K562 (cell line): Measurements from ENCODE around the gene GREB1. TPM values are rescaled to one million over a fixed set of nuclear protein-coding genes. Genes with fewer than 3 reads are reported as not detected.

Experiments
- ATAC-seq: fragments of 200-7000 bp; cut with Tn5 transposase; 3 replicates; pipeline ENCODE4 v1.9.1; 2020; ENCODE audit warnings: moderate library complexity
- BruUV-seq: library from RNA; stranded (reverse); fragments of 400-500 nt; replicated peaks from 2 replicates; lab custom pipeline; 2021; lab: Mats Ljungman, UMichigan
- CTCF ChIA-PET: fragments of 300-600 bp; formaldehyde crosslinking; extraction: SDS; loops from one replicate; lab custom pipeline; 2021; ENCODE audit warnings: low intra/inter-chr PET ratio; lab: Yijun Ruan, JAX
- POLR2A ChIA-PET: fragments of 300-600, 350-650 bp; sonication (Branson Sonifier 250); formaldehyde crosslinking; extraction: SDS; loops from one replicate; lab custom pipeline; 2021; ENCODE audit warnings: antibody characterized with exemption, inconsistent platforms; lab: Yijun Ruan, JAX
- DNase-seq, 4 experiments: peaks; one replicate each; pipeline versions ENCODE4 v3.0.0 to v3.0.0-alpha.2; 2011 to 2018; ENCODE audit warnings: low spot score in 3 of 4, mixed read lengths in 3 of 4; ENCODE audit errors: extremely low read depth in 1 of 4
- FAIRE-seq: peaks from 2 replicates; lab custom pipeline; 2011; peaks lifted over from hg19 to GRCh38; lab: Jason Lieb, UNC
- H2AFZ ChIP-seq: 2 replicates; pipeline ENCODE4 v1.6.0; 2011; ENCODE audit warnings: low read depth, low read length, control low read depth, inconsistent platforms
- H3K27ac ChIP-seq: fragments of 200-600 bp; 3 replicates; pipeline ENCODE4 v1.8.0; 2011; ENCODE audit warnings: low read depth, mild to moderate bottlenecking, control low read depth, inconsistent platforms, low read length, moderate library complexity, mixed read lengths; ENCODE audit errors: extremely low read depth
- H3K27me3 ChIP-seq, 2 experiments: fragments of 300-600 bp in 1 of 2; 2 replicates in 1 of 2; 3 replicates in 1 of 2; pipeline versions ENCODE4 v1.6.0 to v1.8.0; 2011; ENCODE audit warnings: inconsistent platforms in 2 of 2, low read length in 2 of 2, mild to moderate bottlenecking in 1 of 2, mixed read lengths in 1 of 2, moderate library complexity in 1 of 2; ENCODE audit not compliant: control insufficient read depth in 2 of 2, insufficient read depth in 2 of 2
- H3K36me3 ChIP-seq: fragments of 300-600 bp; 3 replicates; pipeline ENCODE4 v1.8.0; 2011; ENCODE audit warnings: mild to moderate bottlenecking, low read length, inconsistent platforms; ENCODE audit not compliant: control insufficient read depth, insufficient read depth
- H3K4me1 ChIP-seq, 2 experiments: fragments of 200-600 bp in 1 of 2; replicated peaks in 1 of 2; 2 replicates in 1 of 2; 3 replicates in 1 of 2; pipeline versions ENCODE4 v1.5.1 to v1.8.0; 2011; ENCODE audit warnings: inconsistent platforms in 2 of 2, low read length in 2 of 2, mild to moderate bottlenecking in 1 of 2, mixed read lengths in 1 of 2, moderate library complexity in 1 of 2; ENCODE audit not compliant: control insufficient read depth in 2 of 2, insufficient read depth in 2 of 2
- H3K4me2 ChIP-seq: 2 replicates; pipeline ENCODE4 v1.6.1; 2011; ENCODE audit warnings: low read length, control low read depth, inconsistent platforms, mixed read lengths; ENCODE audit not compliant: insufficient read depth
- H3K4me3 ChIP-seq: fragments of 200-600 bp; sonication (generic), shearing (Covaris generic); 2 replicates; pipeline ENCODE4 v1.5.1; 2016; ENCODE audit warnings: control low read depth, inconsistent platforms
- H3K79me2 ChIP-seq: fragments of 200-600 bp; 3 replicates; pipeline ENCODE4 v1.8.0; 2011; ENCODE audit warnings: low read length, inconsistent platforms; ENCODE audit not compliant: control insufficient read depth, insufficient read depth
- H3K9ac ChIP-seq, 2 experiments: 2 replicates each; pipeline versions ENCODE4 v1.6.0 to v1.6.1; 2011; ENCODE audit warnings: low read depth in 2 of 2, low read length in 2 of 2, control low read depth in 1 of 2, inconsistent platforms in 1 of 2, mild to moderate bottlenecking in 1 of 2, mixed read lengths in 1 of 2; ENCODE audit not compliant: insufficient read depth in 1 of 2
- H3K9me1 ChIP-seq: one replicate; pipeline ENCODE4 v1.6.0; 2011; ENCODE audit warnings: inconsistent platforms, mild to moderate bottlenecking, low read length, moderate library complexity; ENCODE audit not compliant: control insufficient read depth, insufficient read depth
- H3K9me3 ChIP-seq: replicated peaks from 2 replicates; pipeline ENCODE4 v1.5.1; 2011; ENCODE audit warnings: low read depth, low read length, inconsistent platforms; ENCODE audit not compliant: control insufficient read depth, insufficient read depth
- H4K20me1 ChIP-seq: replicated peaks from 2 replicates; pipeline ENCODE4 v1.6.1; 2011; ENCODE audit warnings: low read length, inconsistent platforms, mixed read lengths; ENCODE audit not compliant: control insufficient read depth, insufficient read depth
- ATF3 ChIP-seq, 2 experiments: fragments of 450-650 bp in 1 of 2; sonication (generic) in 1 of 2; formaldehyde crosslinking in 1 of 2; IDR thresholded peaks in 1 of 2; conservative IDR thresholded peaks in 1 of 2; 2 replicates each; pipeline versions ENCODE4 v1.6.1 to v1.8.1; 2016 to 2023; ENCODE audit warnings: mild to moderate bottlenecking in 2 of 2, moderate library complexity in 2 of 2, inconsistent platforms in 1 of 2, missing genetic modification reagents in 1 of 2
- ETV6 ChIP-seq, 3 experiments: fragments of 150-350 bp in 1 of 3; sonication (generic) in 1 of 3; formaldehyde crosslinking in 1 of 3; IDR thresholded peaks; 2 replicates each; pipeline versions ENCODE4 v1.6.1 to v1.8.0; 2014 to 2022; ENCODE audit warnings: borderline replicate concordance in 2 of 3, low read depth in 2 of 3, antibody characterized with exemption in 1 of 3, low read length in 1 of 3, mild to moderate bottlenecking in 1 of 3, missing genetic modification reagents in 1 of 3
- NBN ChIP-seq: fragments of 450-650 bp; IDR thresholded peaks from 2 replicates; pipeline ENCODE4 v1.6.1; 2016; ENCODE audit warnings: low read depth, mild to moderate bottlenecking
- NKRF ChIP-seq: fragments of 450-650 bp; IDR thresholded peaks from 2 replicates; pipeline ENCODE4 v1.6.1; 2016; ENCODE audit warnings: borderline replicate concordance
- SNAPC5 ChIP-seq: fragments of 250-450 bp; sonication (Bioruptor Pico); IDR thresholded peaks from 2 replicates; pipeline ENCODE4 v1.8.0; 2021; ENCODE audit warnings: moderate library complexity, mild to moderate bottlenecking, inconsistent platforms
- TFE3 ChIP-seq: fragments of 450-650 bp; formaldehyde crosslinking; IDR thresholded peaks from 2 replicates; pipeline ENCODE4 v1.4.0; 2020; ENCODE audit warnings: mild to moderate bottlenecking, mixed read lengths
- THAP7 ChIP-seq: fragments of 250-450 bp; sonication (Bioruptor Pico); IDR thresholded peaks from 2 replicates; pipeline ENCODE4 v1.5.0; 2021
- ZNF124 ChIP-seq: sonication (generic); formaldehyde crosslinking; IDR thresholded peaks from 2 replicates; pipeline ENCODE4 v1.8.1; 2022; ENCODE audit warnings: missing genetic modification reagents
- WGBS: fragments of 100-300 bp; shearing (Covaris generic); methylation state at CpG from one replicate; pipeline ENCODE4 v1.1.6; 2016; ENCODE audit warnings: low coverage, mixed read lengths; ENCODE audit not compliant: insufficient coverage; ENCODE audit errors: missing lambda C conversion rate; 5-methylcytosine and 5-hydroxymethylcytosine counted together
- in situ Hi-C: fragments of 300-500 bp; cut with MboI; formaldehyde crosslinking; loops from 4 replicates; pipeline ENCODE4 v1.15.0; 2018; ENCODE audit warnings: inconsistent platforms, mixed read lengths
- intact Hi-C: fragments of 100-400 bp; cut with micrococcal nuclease; formaldehyde crosslinking; loops from 2 replicates; pipeline ENCODE4 v1.14.2; 2022
- polyA plus RNA-seq, 8 experiments: library from polyadenylated mRNA; depleted of rRNA in 4 of 8; stranded (reverse) in 5 of 8; unstranded in 3 of 8; fragments of >200 nt; fragmentation: Nextera tagmentation in 2 of 8; fragmentation: Illumina TruSeq in 1 of 8; extraction: Ambion mirVana in 2 of 8; extraction: Trizol in 1 of 8; gene quantifications; 2 replicates each; pipeline versions ENCODE4 v1.2.1 to v1.2.3, GENCODE V29; 2011 to 2014; ENCODE audit warnings: inconsistent platforms in 1 of 8, missing spikeins in 1 of 8
- total RNA-seq, 7 experiments: library from RNA; depleted of rRNA in 6 of 7; stranded (reverse); fragments of >200 nt in 6 of 7; fragmentation: Illumina TruSeq in 2 of 7; extraction: Trizol in 2 of 7; gene quantifications; 2 replicates each; pipeline versions ENCODE4 v1.2.1 to v1.2.3, GENCODE V29; 2011 to 2021; ENCODE audit warnings: low replicate concordance in 1 of 7
- TF ChIP-seq, protein P1 (sequence below), 2 experiments: fragments of 200-800 bp in 1 of 2; sonication (Bioruptor generic) in 1 of 2; sonication (generic) in 1 of 2; formaldehyde crosslinking in 1 of 2; IDR thresholded peaks in 1 of 2; conservative IDR thresholded peaks in 1 of 2; 2 replicates each; pipeline versions ENCODE4 v1.5.0 to v1.6.1; 2016 to 2020; ENCODE audit warnings: missing compliant biosample characterization in 1 of 2, missing genetic modification characterization in 1 of 2, missing genetic modification reagents in 1 of 2

Gene GREB1
- total and polyA plus RNA-seq, 9 of the 15 experiments (the other 6 are each of a cell fraction or from before 2014, with no cell fraction given) = 0.04 to 0.86 (median 0.10) TPM; not detected in 1

GRCh38 chr2:11684894-11685460 is 151.1 kb downstream of the GREB1 start (continued):
- TF ChIP-seq ATF3 (IDR thresholded peaks at IDR 0.05) (peak; percentile 74), ATF3 (CRISPR knock-in tag; conservative IDR thresholded peaks at IDR 0.05) (no peak)

GRCh38 chr2:11685906-11686470 is 152.1 kb downstream of the GREB1 start:
- ATAC-seq (no peak), DNase-seq (no peak), FAIRE-seq (no peak)
- H4K20me1 ChIP-seq = peaks cover 10% of the 10 kb centered on the region
- peaks cover 10 to 45% of the 10 kb centered on the region in 2 experiments; a peak in 3 of 5 replicates for H3K27me3 ChIP-seq
- no peak overlapping the region for H3K4me3 ChIP-seq
- in situ Hi-C loops (no loop called here), intact Hi-C loops (no loop called here)
- no peak overlapping the region for H3K27ac ChIP-seq
- H3K4me2 ChIP-seq = no peak overlapping the region
- H3K79me2 ChIP-seq = no peaks in the 10 kb centered on the region
- no peak overlapping the region for H3K9ac ChIP-seq
- peaks cover 6 to 7% of the 10 kb centered on the region in 2 experiments; a peak in 4 of 5 replicates for H3K4me1 ChIP-seq
- CTCF ChIA-PET = no interaction called here
- H3K9me3 ChIP-seq = no peaks in the 10 kb centered on the region
- BruUV-seq = no TSS peak
- POLR2A ChIA-PET = interaction anchor here (1.3 kb wide), 1 partner anchor 8 kb away, joined by 3 read pairs; no protein-coding TSS in a partner anchor
- H3K36me3 ChIP-seq = no peaks in the 10 kb centered on the region
- no peaks in the 10 kb centered on the region for H3K9me1 ChIP-seq
- 3% methylated on average over 7 of the region's 10 CpGs for WGBS
- H2AFZ ChIP-seq = no peak overlapping the region
- no peak for TF ChIP-seq THAP7 (CRISPR knock-in tag)
- TF ChIP-seq TFE3 (CRISPR knock-in tag) = no peak
- no peak for TF ChIP-seq NBN
- TF ChIP-seq ETV6 (IDR thresholded peaks at IDR 0.05; ENCODE audit: borderline replicate concordance in 1 of 2, low read depth in 2 of 2, low read length in 1 of 2) = no peak
- no peak for TF ChIP-seq ETV6 (CRISPR knock-in tag; IDR thresholded peaks at IDR 0.05; ENCODE audit: borderline replicate concordance)
- no peak for TF ChIP-seq NKRF
- TF ChIP-seq ZNF124 (CRISPR knock-in tag) = no peak
- TF ChIP-seq, protein P1, sequence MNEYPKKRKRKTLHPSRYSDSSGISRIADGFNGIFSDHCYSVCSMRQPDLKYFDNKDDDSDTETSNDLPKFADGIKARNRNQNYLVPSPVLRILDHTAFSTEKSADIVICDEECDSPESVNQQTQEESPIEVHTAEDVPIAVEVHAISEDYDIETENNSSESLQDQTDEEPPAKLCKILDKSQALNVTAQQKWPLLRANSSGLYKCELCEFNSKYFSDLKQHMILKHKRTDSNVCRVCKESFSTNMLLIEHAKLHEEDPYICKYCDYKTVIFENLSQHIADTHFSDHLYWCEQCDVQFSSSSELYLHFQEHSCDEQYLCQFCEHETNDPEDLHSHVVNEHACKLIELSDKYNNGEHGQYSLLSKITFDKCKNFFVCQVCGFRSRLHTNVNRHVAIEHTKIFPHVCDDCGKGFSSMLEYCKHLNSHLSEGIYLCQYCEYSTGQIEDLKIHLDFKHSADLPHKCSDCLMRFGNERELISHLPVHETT (CRISPR knock-in tag; conservative IDR thresholded peaks at IDR 0.05 in 1 of 2, IDR thresholded peaks at IDR 0.05 in 1 of 2) = no peak
- no peak for TF ChIP-seq SNAPC5 (CRISPR knock-in tag)
